GM13976 (cell line): Measurements from ENCODE around the gene MYO1E.

Source experiments
- DNase-seq: peaks from one replicate; pipeline ENCODE4 v3.0.0; 2012; ENCODE audit warnings: low spot score
- CTCF ChIP-seq: IDR thresholded peaks from 2 replicates; pipeline ENCODE4 v1.5.1; 2012; ENCODE audit warnings: borderline replicate concordance, mild to moderate bottlenecking; ENCODE audit not compliant: insufficient read depth; ENCODE audit errors: extremely low read depth, missing control alignments, control extremely low read depth
- in situ Hi-C: fragments of 300-500 bp; cut with MboI; formaldehyde crosslinking; loops from one replicate; pipeline ENCODE4 v1.12.0; 2022; ENCODE audit warnings: low sequenced_read_pairs, mixed read lengths, inconsistent platforms; ENCODE audit not compliant: unreplicated experiment

MYO1E gene

GRCh38 chr15:59257140-59257539 is 115.5 kb downstream of the MYO1E start:
- in situ Hi-C loops: no loop called here
- no peak for DNase-seq
- no peak for TF ChIP-seq CTCF

- in situ Hi-C loops: no loop called here
- no peak for DNase-seq
- TF ChIP-seq CTCF: no peak
These were observed 116.2 kb downstream of the MYO1E start for GRCh38 chr15:59256482-59256881.

DNA sequence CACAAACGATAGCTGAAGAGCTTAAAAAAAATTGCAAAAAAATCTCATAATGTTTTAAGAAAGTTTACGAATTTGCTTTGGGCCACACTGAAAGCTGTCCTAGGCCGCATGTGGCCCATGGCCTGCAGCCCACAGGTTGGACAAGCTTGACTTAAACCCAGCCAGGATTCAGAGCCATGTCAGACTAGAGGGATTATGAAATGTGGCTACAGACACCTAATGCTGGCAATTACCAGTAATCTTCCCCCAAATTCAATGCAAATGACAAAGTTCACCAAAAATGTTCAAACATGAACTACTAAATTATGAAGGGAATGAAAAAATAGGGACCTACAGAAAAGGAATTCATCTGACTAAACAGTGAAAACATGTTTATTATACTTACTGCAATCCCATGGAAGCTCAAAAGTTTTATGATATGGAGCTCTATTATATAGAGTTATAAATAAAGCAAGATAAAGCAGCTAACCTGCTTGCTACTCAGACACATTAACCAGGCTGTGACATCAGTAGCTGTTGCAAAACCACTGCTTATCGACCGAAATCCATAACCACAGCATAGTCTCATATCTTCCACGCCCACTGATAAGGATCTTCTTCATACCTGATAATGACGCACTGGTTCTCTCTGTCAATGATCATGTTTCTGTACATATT is 116.9 kb downstream of the MYO1E start:
- no peak for DNase-seq
- in situ Hi-C loops: no loop called here
- no peak for TF ChIP-seq CTCF

DNA sequence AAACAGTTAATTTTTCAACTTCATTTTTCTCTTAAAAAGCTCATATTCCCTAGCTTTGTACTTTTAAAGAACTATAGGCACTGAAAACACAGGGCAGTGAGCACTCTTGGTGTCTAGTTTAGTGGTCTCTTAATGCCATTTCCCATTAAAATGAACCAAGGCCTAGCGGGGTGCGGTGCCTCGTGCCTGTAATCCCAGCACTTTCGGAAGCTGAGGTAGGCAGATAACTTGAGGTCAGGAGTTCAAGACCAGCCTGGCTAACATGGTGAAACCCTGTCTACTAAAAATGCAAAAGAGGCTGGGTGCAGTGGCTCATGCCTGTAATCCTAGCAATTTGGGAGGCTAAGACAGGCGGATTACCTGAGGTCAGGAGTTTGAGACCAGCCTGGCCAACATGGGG is 120.5 kb downstream of the MYO1E start:
- TF ChIP-seq CTCF: no peak
- in situ Hi-C loops: no loop called here
- no peak for DNase-seq

- in situ Hi-C loops: no loop called here
- no peak for TF ChIP-seq CTCF
- peak; percentile 52 for DNase-seq
These were observed 121.4 kb downstream of the MYO1E start for GRCh38 chr15:59251001-59251845.

- DNase-seq: no peak
- in situ Hi-C loops: no loop called here
- no peak for TF ChIP-seq CTCF
These were observed 122.4 kb downstream of the MYO1E start for GRCh38 chr15:59250249-59250648.

- in situ Hi-C loops: no loop called here
- TF ChIP-seq CTCF: no peak
- no peak for DNase-seq
These were observed 122.9 kb downstream of the MYO1E start for GRCh38 chr15:59249816-59250215.
